ENCODE data around the gene MLF1. TPM values are rescaled to one million over a fixed set of nuclear protein-coding genes. Genes with fewer than 3 reads are reported as not detected.

MLF1 gene
- 10 to 100 TPM in 1 of 4 donors, 1 to 10 TPM in 3; 5.4 to 11.0 (median 6.0) TPM for total RNA-seq

- intact Hi-C loops (cut with DNase I; ENCODE audit: low total_unique reads) = no loop called here
- TF ChIP-seq POLR2A (IDR thresholded peaks at IDR 0.05) = no peak
- DNase-seq (ENCODE audit: low spot score in 2 of 2) = peak; percentile 95 to 99
- 1% methylated on average over 50 to 51 of the region's 51 CpGs for WGBS, 2 donors
- peak within 1 kb of the TSS; percentile 66 for H3K4me3 ChIP-seq (ENCODE audit: low read depth, poor library complexity, severe bottlenecking)
These were observed at the start of gene MLF1 for GRCh38 chr3:158570999-158571702. TSS of gene MLF1 (plus strand) at chr3:158571194. CDS start at chr3:158571301, 107 bp downstream.

- 63 to 80% methylated on average over 4 of the region's 4 CpGs for WGBS, 2 donors
- DNase-seq (ENCODE audit: low spot score in 2 of 2) = no peak
- intact Hi-C loops (cut with DNase I; ENCODE audit: low total_unique reads) = no loop called here
- TF ChIP-seq CTCF (IDR thresholded peaks at IDR 0.05) (no peak), POLR2A (IDR thresholded peaks at IDR 0.05) (no peak)
- H3K4me3 ChIP-seq (ENCODE audit: low read depth, poor library complexity, severe bottlenecking) = no peak overlapping the region
These were observed 48.5 kb upstream of the MLF1 start for GRCh38 chr3:158522221-158523136.

DNA sequence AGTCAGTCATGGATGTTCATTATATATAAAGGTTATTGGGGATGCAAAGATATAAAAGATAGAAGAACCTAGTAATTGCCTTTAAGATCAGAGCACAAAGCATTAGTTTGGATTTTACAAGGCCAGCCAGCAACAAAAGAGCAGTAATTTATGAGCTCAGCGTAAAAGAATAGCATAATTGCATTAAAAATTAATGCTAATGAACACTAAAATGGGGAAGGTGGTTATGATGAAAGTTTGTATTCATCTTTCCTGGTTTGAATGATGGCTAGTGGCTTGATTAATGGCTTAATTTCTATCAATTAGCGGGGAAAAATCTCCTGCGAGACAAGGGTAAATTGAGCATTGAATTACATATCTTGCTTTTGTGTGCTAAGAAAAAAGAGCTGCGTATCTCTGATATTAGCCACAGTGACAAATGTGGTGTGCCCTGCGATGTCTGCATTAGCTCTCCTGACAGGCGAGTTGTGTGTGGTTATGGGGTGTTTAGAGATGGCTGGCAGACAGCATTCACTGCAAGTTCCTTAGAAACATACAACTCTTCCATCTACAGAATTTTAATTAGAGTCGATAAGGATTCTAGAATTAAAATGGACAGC is 42.8 kb upstream of the MLF1 start:
- TF ChIP-seq POLR2A (IDR thresholded peaks at IDR 0.05) (no peak), CTCF (IDR thresholded peaks at IDR 0.05) (no peak)
- 96 to 97% methylated on average over 7 of the region's 7 CpGs for WGBS, 2 donors
- no peak for DNase-seq (ENCODE audit: low spot score in 2 of 2)
- intact Hi-C loops (cut with DNase I; ENCODE audit: low total_unique reads) = no loop called here
- no peak overlapping the region for H3K4me3 ChIP-seq (ENCODE audit: low read depth, poor library complexity, severe bottlenecking)

- H3K4me3 ChIP-seq (ENCODE audit: low read depth, poor library complexity, severe bottlenecking) = no peak overlapping the region
- WGBS, 2 donors = 82 to 85% methylated on average over 5 of the region's 5 CpGs
- intact Hi-C loops (cut with DNase I; ENCODE audit: low total_unique reads) = no loop called here
- TF ChIP-seq POLR2A (IDR thresholded peaks at IDR 0.05) (no peak), CTCF (IDR thresholded peaks at IDR 0.05) (no peak)
- DNase-seq (ENCODE audit: low spot score in 2 of 2) = no peak
These were observed 39.7 kb upstream of the MLF1 start for GRCh38 chr3:158531334-158531733.

GRCh38 chr3:158532099-158532734 is 38.8 kb upstream of the MLF1 start:
- no peak overlapping the region for H3K4me3 ChIP-seq (ENCODE audit: low read depth, poor library complexity, severe bottlenecking)
- intact Hi-C loops (cut with DNase I; ENCODE audit: low total_unique reads) = no loop called here
- DNase-seq (ENCODE audit: low spot score in 2 of 2) = no peak
- TF ChIP-seq CTCF (IDR thresholded peaks at IDR 0.05) = no peak
- no peak for TF ChIP-seq POLR2A (IDR thresholded peaks at IDR 0.05)

Measured in lower leg skin (tissue), 4 donors.